SK-N-MC (cell line): Measurements from ENCODE around the gene PSD4.
A peak's percentile ranks its signal among the peaks of the same experiment; 100 is the strongest.

Source experiments
- DNase-seq: peaks from one replicate; pipeline ENCODE4 v3.0.0-alpha.2; 2011; ENCODE audit warnings: low read depth, low spot score
- H3K27ac ChIP-seq: fragments of 200-600 bp; sonication (generic); 2 replicates; pipeline ENCODE4 v1.5.1; 2016; ENCODE audit warnings: mixed run types
- H3K36me3 ChIP-seq: fragments of 200-600 bp; sonication (generic); 2 replicates; pipeline ENCODE4 v1.6.1; 2017; ENCODE audit warnings: antibody characterized with exemption, low read length, mixed read lengths; ENCODE audit not compliant: insufficient read depth
- H3K4me3 ChIP-seq: fragments of 200-600 bp; sonication (generic); 2 replicates; pipeline ENCODE4 v1.5.1; 2016
- H3K9ac ChIP-seq: fragments of 200-600 bp; sonication (generic); 2 replicates; pipeline ENCODE4 v1.8.0; 2017; ENCODE audit warnings: mixed run types, mixed read lengths; ENCODE audit not compliant: insufficient read length
- H3K9me3 ChIP-seq: fragments of 200-600 bp; sonication (generic); 2 replicates; pipeline ENCODE4 v1.6.1; 2017; ENCODE audit warnings: low read depth, mild to moderate bottlenecking, antibody characterized with exemption, low read length, moderate library complexity, mixed read lengths
- EZH2 ChIP-seq: fragments of 200-600 bp; sonication (generic); IDR thresholded peaks from one replicate; pipeline ENCODE4 v1.6.1; 2017; ENCODE audit warnings: antibody characterized with exemption
- FOXP2 ChIP-seq: optimal IDR thresholded peaks from 2 replicates; pipeline ENCODE3; 2011; ENCODE audit warnings: mild to moderate bottlenecking, moderate library complexity; ENCODE audit not compliant: insufficient read depth; ENCODE audit errors: extremely low read length, control extremely low read depth
- POLR2AphosphoS5 ChIP-seq: IDR thresholded peaks from 2 replicates; pipeline ENCODE4 v1.6.1; 2012; ENCODE audit warnings: mild to moderate bottlenecking, low read depth, low read length, borderline replicate concordance

The PSD4 gene

DNA sequence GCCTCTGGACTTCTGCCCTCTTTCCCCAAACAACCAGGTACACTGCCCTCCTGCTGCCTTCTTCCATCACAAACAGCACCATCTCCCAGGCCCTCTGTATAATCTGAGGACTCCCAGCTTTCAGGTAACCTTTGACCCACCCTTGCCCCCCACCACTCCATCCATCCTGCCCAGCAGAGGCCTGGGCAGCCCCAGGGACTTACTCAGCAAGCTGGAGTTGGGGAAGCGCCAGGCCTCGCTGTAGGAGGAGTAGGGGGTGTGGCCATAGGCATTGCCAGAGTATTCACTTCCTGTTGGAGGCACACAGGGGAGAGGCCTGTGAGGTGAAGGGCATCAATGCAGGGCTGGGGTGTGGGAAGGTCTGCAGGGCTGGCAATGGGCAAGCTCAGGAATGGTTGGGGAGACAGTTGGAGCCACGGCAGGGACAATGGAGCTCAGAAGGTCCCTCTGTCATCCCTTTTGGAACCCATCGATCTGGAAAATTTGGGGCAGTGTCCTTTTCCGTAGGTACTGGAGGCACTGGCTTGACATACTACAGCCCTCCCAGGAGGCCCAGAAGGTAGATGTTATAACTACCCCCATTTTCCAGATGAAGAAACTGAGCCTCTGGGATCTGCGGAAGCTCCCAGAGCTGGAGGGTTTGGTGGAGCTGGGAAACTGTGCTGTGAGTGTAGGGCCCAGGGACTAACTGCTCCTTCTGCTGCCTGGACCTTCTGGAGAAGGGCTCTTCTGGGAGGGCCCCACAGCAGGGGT is 46.3 kb downstream of the PSD4 start:
- H3K9me3 ChIP-seq: no peaks in the 10 kb centered on the region
- no peak for DNase-seq
- H3K27ac ChIP-seq: no peak overlapping the region
- no peaks in the 10 kb centered on the region for H3K36me3 ChIP-seq
- H3K9ac ChIP-seq: no peak overlapping the region
- TF ChIP-seq FOXP2: no peak
- no peak for TF ChIP-seq EZH2
- 0 out of 2 replicates have a peak, but pooled peaks have one; percentile 29 for TF ChIP-seq POLR2AphosphoS5
- H3K4me3 ChIP-seq: no peak overlapping the region

DNA sequence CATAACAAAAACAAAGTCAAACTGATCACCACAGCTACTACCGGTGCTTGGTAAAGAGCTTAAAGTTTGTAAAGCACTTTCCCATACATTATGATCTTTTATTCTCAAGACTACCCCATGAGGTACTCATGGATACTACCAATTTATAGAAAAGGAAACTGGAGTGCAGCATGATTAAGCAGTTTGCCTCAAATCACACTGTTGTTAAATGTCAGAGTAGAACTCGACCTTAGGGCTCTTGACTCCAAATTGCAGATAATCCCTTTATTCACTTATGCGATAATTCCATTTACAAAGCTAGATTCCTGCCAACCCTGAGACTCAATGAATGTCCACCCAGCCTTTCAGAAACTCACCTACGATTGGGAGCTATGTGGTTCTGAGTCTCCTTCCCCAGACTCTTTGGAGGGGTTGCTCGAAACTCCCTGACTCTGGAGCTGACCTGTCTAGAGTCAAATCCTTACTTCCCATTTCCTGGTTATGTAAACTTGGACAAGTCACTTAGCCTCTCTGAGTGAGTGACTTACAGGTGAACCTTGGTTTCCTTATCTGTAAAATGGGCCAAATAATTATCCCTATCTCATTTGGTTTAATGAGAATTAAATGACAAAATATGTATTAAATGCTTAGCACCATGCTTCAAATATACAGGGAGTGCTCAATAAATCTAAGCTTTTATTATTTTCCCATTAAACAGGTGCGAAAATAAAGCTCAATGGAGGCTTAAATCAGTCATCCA is 47.4 kb downstream of the PSD4 start:
- TF ChIP-seq FOXP2 (no peak), POLR2AphosphoS5 (no peak), EZH2 (no peak)
- 0 out of 2 replicates have a peak overlapping the region, but pooled peaks have one; percentile 10 for H3K27ac ChIP-seq
- DNase-seq: no peak

DNA sequence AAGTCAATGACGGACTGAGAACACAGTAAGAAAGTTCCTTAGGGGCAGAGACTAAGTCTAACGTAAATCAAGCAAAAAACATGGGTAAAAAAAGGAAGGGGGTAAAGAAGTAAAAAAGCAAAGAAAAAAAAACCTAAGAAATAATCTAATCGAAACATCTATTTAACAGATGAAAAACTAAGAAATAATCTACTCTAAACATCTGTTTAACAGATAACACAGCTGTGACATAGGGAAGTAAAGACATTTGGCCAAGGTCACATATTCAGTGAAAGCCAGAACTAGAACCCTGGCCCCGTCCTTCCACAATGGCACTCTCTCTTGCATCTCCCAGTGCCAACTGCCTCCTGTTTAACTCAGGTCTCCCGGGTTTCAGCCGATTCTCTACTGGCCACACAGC is 48.1 kb downstream of the PSD4 start:
- Histone ChIP-seq H3K9me3 (no peaks in the 10 kb centered on the region; the same call in 1 of the 2 replicates), H3K9ac (no peak overlapping the region), H3K4me3 (no peak overlapping the region), H3K27ac (no peak overlapping the region), H3K36me3 (no peaks in the 10 kb centered on the region)
- no peak for DNase-seq
- TF ChIP-seq FOXP2 (no peak), EZH2 (no peak), POLR2AphosphoS5 (no peak)

More for the DNA sequence above, 47.4 kb downstream of the PSD4 start:
- Histone ChIP-seq H3K9ac (no peak overlapping the region), H3K4me3 (no peak overlapping the region), H3K36me3 (no peaks in the 10 kb centered on the region), H3K9me3 (no peaks in the 10 kb centered on the region; the same call in 1 of the 2 replicates)

DNA sequence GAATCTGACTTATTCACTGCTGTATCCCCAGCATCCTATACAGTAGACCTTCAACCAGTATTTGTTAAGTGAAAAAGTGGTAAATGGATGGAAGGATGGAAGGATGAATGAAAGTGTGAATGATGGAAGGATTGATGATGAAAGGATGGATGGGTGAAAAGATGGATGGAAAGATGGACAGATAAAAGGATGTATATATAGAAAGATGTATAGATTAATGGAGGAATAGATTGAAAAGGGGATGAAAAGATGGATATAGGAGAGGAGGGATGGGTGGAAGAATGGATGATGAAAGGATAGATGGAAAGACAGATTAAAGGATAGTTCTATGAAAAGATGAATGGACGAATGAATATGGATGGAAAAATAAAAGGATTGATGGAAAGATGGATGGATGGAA is 50.0 kb downstream of the PSD4 start:
- Histone ChIP-seq H3K4me3 (no peak overlapping the region), H3K9ac (no peak overlapping the region), H3K27ac (no peak overlapping the region), H3K9me3 (no peaks in the 10 kb centered on the region; the same call in 1 of the 2 replicates), H3K36me3 (no peaks in the 10 kb centered on the region)
- no peak for DNase-seq
- TF ChIP-seq EZH2 (no peak), POLR2AphosphoS5 (no peak), FOXP2 (no peak)

DNA sequence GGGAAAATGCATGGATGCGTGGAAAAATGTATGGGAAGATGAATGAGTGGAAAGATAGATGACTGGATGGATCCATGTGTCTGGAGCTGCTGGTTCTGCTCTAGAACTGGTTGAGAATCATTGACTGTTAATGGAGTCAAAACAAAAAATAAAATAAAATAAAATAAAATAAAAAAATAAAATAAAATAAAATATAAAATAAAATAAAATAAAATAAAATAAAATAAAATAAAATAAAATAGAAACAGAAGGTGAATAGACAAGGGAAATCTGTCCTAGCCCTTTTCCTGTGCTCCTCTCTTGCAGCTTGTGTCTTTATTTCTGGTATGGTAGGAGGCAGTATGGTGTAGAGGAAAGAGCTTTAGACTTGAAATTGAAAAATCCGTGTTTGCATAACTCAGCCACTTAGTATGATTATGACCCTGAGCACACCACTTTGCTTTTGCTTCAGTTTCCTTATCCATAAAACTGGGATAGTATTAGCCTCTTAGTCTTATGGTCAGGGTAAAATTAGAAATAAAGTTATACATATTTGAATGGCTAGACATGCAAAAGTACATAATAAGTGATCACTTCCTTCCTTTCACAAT is 51.0 kb downstream of the PSD4 start:
- no peak for DNase-seq
- Histone ChIP-seq H3K27ac (no peak overlapping the region), H3K9ac (no peak overlapping the region), H3K36me3 (no peaks in the 10 kb centered on the region), H3K4me3 (no peak overlapping the region), H3K9me3 (no peaks in the 10 kb centered on the region; the same call in 1 of the 2 replicates)
- TF ChIP-seq FOXP2 (no peak), EZH2 (no peak), POLR2AphosphoS5 (no peak)

DNA sequence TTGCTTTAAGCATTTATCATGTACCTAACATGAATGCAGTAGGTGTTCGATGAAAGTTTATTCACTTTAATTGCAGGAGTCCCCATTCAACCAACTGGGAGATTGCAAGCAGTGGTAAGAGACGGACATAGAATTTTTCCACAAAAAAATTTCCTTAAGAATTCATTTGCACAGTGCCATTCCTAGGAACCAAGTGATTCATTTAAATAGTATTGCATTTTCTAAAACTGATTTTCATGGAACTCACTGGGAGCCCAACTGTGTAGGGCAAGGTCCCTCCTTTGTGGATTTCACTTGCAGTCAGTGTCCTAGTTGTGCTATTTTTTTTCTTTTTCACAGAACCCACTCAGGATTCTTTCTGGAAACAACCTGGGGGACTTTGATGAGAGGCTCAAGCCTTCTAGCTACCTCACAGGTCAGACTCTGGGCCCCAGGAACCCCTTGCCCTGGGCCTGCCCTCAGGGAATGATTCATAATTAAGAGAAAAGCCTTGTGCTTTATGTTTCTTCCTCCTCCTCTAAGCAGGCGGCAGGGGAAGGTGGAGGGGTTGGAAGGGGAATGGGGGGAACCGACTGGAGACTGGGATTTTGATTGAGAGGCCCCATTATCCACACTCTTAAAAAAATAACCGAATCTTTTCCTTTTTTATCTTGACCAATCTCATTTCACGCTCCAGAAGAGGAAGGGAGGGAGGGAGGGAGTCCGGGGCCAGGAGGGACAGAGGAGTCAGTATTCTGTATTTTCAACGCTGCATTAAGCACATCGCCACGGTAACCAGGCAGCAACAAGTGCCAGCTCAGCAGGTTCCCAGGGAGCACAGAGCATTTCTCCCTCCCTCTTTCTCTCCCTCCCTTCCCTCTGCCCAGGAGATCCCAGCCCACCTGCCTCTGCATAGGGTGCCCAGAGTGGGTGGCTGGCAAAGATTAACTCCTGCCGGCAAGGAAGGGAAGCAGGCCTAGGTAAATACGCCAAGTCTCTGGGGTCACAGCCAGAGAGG is 51.8 kb downstream of the PSD4 start:
- H3K36me3 ChIP-seq: no peaks in the 10 kb centered on the region
- DNase-seq: no peak
- peak overlapping the region; percentile 47 for H3K4me3 ChIP-seq
- H3K9me3 ChIP-seq: no peaks in the 10 kb centered on the region; the same call in 1 of the 2 replicates
- peak overlapping the region; percentile 17 for H3K9ac ChIP-seq
- H3K27ac ChIP-seq: no peak overlapping the region
- TF ChIP-seq EZH2 (no peak), FOXP2 (no peak), POLR2AphosphoS5 (no peak)

DNA sequence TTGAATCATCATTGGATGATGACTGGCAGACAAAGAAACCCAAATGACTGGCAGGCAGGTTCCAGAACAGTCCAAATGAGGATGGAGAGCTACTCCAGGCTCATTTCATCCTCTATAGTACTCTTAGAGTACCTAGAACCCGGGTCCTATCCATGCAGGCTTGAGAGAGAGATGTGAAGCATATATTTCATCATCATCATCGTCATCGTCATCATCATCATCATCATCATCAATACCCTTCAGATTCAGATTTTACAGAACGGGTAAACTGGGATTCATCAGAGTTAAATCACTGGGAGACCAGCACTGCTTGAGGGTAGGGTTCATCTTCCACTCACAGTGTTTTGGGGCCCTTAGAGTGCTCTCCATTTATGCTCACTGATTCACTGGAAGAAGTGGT is 52.7 kb downstream of the PSD4 start:
- H3K4me3 ChIP-seq: no peak overlapping the region
- TF ChIP-seq POLR2AphosphoS5: no peak
- TF ChIP-seq EZH2: no peak
- TF ChIP-seq FOXP2: no peak
- H3K9me3 ChIP-seq: no peaks in the 10 kb centered on the region; the same call in 1 of the 2 replicates
- no peak overlapping the region for H3K27ac ChIP-seq
- H3K9ac ChIP-seq: no peak overlapping the region
- no peaks in the 10 kb centered on the region for H3K36me3 ChIP-seq
- no peak for DNase-seq
